ENCODE results near the gene EIF4B.
"Not testable (repeated sequence)": the region's sequence is repeated elsewhere in the genome, so short reads cannot be mapped to it uniquely, and the experiment has no call there.

The EIF4B gene

DNA sequence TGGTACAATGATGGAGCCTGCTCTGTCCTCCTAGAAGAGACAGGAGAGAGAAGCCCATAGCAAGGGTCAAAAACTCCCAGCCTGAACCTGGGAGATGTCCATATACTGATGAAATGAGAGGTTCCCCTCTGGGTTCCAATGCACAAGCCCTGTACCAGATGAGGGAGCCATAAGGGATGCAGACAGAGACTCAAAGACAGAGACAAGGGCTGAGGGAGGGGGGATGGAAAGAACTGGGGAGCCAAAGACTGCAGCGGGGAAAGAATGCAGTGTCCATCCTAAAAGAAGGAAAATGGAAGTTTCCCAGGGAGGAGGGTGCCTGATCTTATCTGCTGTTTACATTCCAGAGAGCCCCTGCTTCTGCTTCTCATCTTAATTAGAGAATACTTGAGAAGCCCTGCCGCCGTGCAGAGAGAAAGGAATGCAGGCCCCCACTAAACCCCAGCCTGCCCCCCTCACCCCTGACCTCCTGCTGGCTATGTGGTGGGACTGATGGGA is 29.6 kb upstream of the EIF4B start:
- no peak overlapping the region for H3K9ac ChIP-seq (ENCODE audit: low read length in 2 of 2)
- H3K27ac ChIP-seq (ENCODE audit: low read length), result no peak overlapping the region
- H3K9me3 ChIP-seq (ENCODE audit: control insufficient read depth in 2 of 2, low read length in 2 of 2), result no peaks in the 10 kb centered on the region
- no peaks in the 10 kb centered on the region for H3K36me3 ChIP-seq (ENCODE audit: control insufficient read depth in 2 of 2, insufficient read depth in 2 of 2, low read length in 2 of 2)
- no peak overlapping the region for H3K4me3 ChIP-seq (ENCODE audit: low read length in 2 of 2)
- peaks cover 0 to 8% of the 10 kb centered on the region in 2 donors for H3K27me3 ChIP-seq (ENCODE audit: control insufficient read depth in 1 of 2, insufficient read depth in 2 of 2, low read length in 2 of 2)
- peaks cover 13% of the 10 kb centered on the region for H3K4me1 ChIP-seq (ENCODE audit: control insufficient read depth, insufficient read depth, low read length)

DNA sequence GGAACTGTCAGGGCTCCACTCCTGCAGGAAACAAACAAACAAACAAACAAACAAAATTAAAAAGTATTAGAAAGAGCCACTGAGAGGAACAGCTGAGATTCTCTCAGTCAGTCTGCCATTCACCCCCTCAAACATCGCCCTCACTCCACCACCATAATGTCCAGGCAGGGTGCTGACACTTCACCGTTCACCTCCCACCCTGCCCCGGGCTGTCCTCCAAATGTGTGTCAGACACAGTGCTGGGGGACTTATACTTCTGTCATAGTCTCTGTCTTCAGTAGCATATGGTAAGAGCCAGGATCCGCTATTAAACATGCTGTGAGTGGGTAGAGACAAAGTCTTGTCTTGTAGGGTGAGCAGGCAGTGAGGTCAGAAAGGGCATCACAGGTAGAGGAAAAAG is 29.1 kb upstream of the EIF4B start:
- Histone ChIP-seq H3K4me1 (ENCODE audit: control insufficient read depth, insufficient read depth, low read length) (peaks cover 13% of the 10 kb centered on the region), H3K36me3 (ENCODE audit: control insufficient read depth in 2 of 2, insufficient read depth in 2 of 2, low read length in 2 of 2) (no peaks in the 10 kb centered on the region), H3K9me3 (ENCODE audit: control insufficient read depth in 2 of 2, low read length in 2 of 2) (no peaks in the 10 kb centered on the region), H3K9ac (ENCODE audit: low read length in 2 of 2) (no peak overlapping the region), H3K27ac (ENCODE audit: low read length) (no peak overlapping the region), H3K27me3 (ENCODE audit: control insufficient read depth in 1 of 2, insufficient read depth in 2 of 2, low read length in 2 of 2) (peaks cover 0 to 8% of the 10 kb centered on the region in 2 donors), H3K4me3 (ENCODE audit: low read length in 2 of 2) (no peak overlapping the region)

DNA sequence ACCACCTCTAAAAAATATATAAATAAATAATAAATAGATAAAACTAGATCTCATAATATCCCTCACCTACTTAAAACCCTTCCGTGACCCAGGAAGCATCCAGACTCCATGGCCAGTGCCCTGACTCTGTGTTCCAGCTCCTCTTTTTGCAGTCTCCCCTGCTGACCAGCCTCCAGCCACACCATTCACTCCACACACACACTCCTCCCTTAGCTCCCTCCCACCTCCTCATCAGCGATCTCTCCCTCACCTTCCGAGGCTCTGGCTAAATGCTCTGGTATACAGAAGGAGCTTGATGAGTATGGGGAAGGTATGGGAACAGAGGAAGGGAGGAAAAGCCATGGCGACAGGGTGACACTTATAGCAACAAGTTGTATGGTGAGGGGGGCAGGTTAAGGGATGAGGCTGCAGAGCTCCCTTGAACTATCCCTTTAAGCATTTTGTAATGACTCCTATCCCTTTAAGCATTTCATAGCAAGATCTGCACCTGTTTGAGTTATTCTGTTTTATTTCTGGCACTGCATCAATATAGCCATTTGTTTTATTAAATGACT is 26.1 kb upstream of the EIF4B start:
- H3K36me3 ChIP-seq (ENCODE audit: control insufficient read depth in 2 of 2, insufficient read depth in 2 of 2, low read length in 2 of 2), result no peaks in the 10 kb centered on the region
- peaks cover 10% of the 10 kb centered on the region for H3K4me1 ChIP-seq (ENCODE audit: control insufficient read depth, insufficient read depth, low read length)
- H3K27ac ChIP-seq (ENCODE audit: low read length), result no peak overlapping the region
- peaks cover 0 to 4% of the 10 kb centered on the region in 2 donors for H3K27me3 ChIP-seq (ENCODE audit: control insufficient read depth in 1 of 2, insufficient read depth in 2 of 2, low read length in 2 of 2)
- H3K4me3 ChIP-seq (ENCODE audit: low read length in 2 of 2), result no peak overlapping the region
- no peaks in the 10 kb centered on the region for H3K9me3 ChIP-seq (ENCODE audit: control insufficient read depth in 2 of 2, low read length in 2 of 2)
- no peak overlapping the region for H3K9ac ChIP-seq (ENCODE audit: low read length in 2 of 2)

- Histone ChIP-seq H3K27ac (ENCODE audit: low read length) (no peak overlapping the region), H3K36me3 (ENCODE audit: control insufficient read depth in 2 of 2, insufficient read depth in 2 of 2, low read length in 2 of 2) (no peaks in the 10 kb centered on the region), H3K27me3 (ENCODE audit: control insufficient read depth in 1 of 2, insufficient read depth in 2 of 2, low read length in 2 of 2) (peaks cover 0 to 4% of the 10 kb centered on the region in 2 donors), H3K4me3 (ENCODE audit: low read length in 2 of 2) (no peak overlapping the region), H3K9me3 (ENCODE audit: control insufficient read depth in 2 of 2, low read length in 2 of 2) (no peaks in the 10 kb centered on the region), H3K9ac (ENCODE audit: low read length in 2 of 2) (peak overlapping the region in 1 of 2 donors; percentile 13), H3K4me1 (ENCODE audit: control insufficient read depth, insufficient read depth, low read length) (peaks cover 6% of the 10 kb centered on the region)
Observed at GRCh38 chr12:52980650-52981423, 25.4 kb upstream of the EIF4B start.

- Histone ChIP-seq H3K27me3 (ENCODE audit: control insufficient read depth in 1 of 2, insufficient read depth in 2 of 2, low read length in 2 of 2) (no peaks in the 10 kb centered on the region), H3K9ac (ENCODE audit: low read length in 2 of 2) (no peak overlapping the region), H3K9me3 (ENCODE audit: control insufficient read depth in 2 of 2, low read length in 2 of 2) (no peaks in the 10 kb centered on the region), H3K4me1 (ENCODE audit: control insufficient read depth, insufficient read depth, low read length) (peaks cover 6% of the 10 kb centered on the region), H3K27ac (ENCODE audit: low read length) (no peak overlapping the region), H3K4me3 (ENCODE audit: low read length in 2 of 2) (no peak overlapping the region), H3K36me3 (ENCODE audit: control insufficient read depth in 2 of 2, insufficient read depth in 2 of 2, low read length in 2 of 2) (no peaks in the 10 kb centered on the region)
Observed at GRCh38 chr12:52984136-52984535, 22.1 kb upstream of the EIF4B start.

DNA sequence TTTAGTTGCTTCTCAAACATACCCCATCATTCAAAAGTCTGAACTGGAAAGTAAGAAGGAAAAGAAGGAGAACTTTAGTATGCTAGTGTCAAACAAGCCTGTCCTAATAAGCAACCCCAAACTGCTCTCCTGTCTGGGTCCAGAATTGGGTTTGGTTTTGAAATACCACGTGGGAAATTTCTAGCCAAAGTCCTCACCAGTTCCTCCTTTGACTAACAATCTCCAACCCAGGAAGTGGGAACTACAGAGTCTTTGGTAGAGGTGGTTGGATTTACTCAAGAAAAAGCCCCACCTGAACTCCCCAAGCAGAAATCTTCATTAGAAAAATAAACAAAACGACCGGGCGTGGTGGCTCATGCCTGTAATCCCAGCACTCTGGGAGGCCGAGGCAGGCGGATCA is 17.4 kb upstream of the EIF4B start:
- Histone ChIP-seq H3K9me3 (ENCODE audit: control insufficient read depth in 2 of 2, low read length in 2 of 2) (no peaks in the 10 kb centered on the region), H3K36me3 (ENCODE audit: control insufficient read depth in 2 of 2, insufficient read depth in 2 of 2, low read length in 2 of 2) (no peaks in the 10 kb centered on the region), H3K4me3 (ENCODE audit: low read length in 2 of 2) (no peak overlapping the region), H3K4me1 (ENCODE audit: control insufficient read depth, insufficient read depth, low read length) (no peaks in the 10 kb centered on the region), H3K27me3 (ENCODE audit: control insufficient read depth in 1 of 2, insufficient read depth in 2 of 2, low read length in 2 of 2) (no peaks in the 10 kb centered on the region), H3K27ac (ENCODE audit: low read length) (no peak overlapping the region), H3K9ac (ENCODE audit: low read length in 2 of 2) (no peak overlapping the region)

DNA sequence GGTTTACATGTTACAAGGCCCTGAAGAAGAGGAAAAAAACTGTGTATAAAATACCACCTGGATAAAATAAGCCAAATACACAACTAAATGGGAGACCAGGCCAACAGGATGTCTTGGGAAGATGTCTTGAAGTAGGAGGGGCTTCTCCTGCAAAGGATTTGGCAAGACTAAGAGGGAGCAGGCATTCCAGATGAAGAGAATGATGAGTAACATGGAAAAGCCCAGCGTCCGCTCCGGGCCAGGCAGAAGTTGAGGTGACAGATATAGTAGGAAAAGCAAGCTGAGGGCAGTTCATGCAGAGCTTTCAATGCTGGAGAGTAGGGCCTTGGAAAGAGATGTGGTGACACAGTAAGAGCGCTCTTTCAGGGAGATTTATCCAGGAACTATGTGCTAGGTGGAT is 16.1 kb upstream of the EIF4B start:
- Histone ChIP-seq H3K9me3 (ENCODE audit: control insufficient read depth in 2 of 2, low read length in 2 of 2) (no peaks in the 10 kb centered on the region), H3K27me3 (ENCODE audit: control insufficient read depth in 1 of 2, insufficient read depth in 2 of 2, low read length in 2 of 2) (no peaks in the 10 kb centered on the region), H3K27ac (ENCODE audit: low read length) (no peak overlapping the region), H3K4me1 (ENCODE audit: control insufficient read depth, insufficient read depth, low read length) (no peaks in the 10 kb centered on the region), H3K9ac (ENCODE audit: low read length in 2 of 2) (no peak overlapping the region), H3K36me3 (ENCODE audit: control insufficient read depth in 2 of 2, insufficient read depth in 2 of 2, low read length in 2 of 2) (no peaks in the 10 kb centered on the region), H3K4me3 (ENCODE audit: low read length in 2 of 2) (no peak overlapping the region)

DNA sequence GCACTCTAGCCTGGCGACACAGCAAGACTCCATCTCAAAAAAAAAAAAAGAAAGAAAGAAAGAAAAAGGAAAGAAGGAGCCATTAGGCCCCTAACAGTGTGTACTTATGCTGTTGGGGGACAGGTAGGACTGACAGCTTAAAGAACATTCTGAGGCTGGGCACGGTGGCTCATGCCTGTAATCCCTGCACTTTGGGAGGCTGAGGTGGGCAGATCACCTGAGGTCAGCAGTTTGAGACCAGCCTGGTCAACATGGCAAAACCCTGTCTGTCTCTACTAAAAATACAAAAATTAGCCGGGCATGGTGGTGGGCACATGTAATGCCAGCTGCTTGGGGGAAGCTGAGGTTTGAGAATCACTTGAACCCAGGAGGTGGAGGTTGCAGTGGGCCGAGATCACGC is 14.0 kb upstream of the EIF4B start:
- not testable (repeated sequence) for H3K27ac ChIP-seq (ENCODE audit: low read length); H3K4me3 ChIP-seq (ENCODE audit: low read length in 2 of 2); H3K36me3 ChIP-seq (ENCODE audit: control insufficient read depth in 2 of 2, insufficient read depth in 2 of 2, low read length in 2 of 2); H3K4me1 ChIP-seq (ENCODE audit: control insufficient read depth, insufficient read depth, low read length); H3K9ac ChIP-seq (ENCODE audit: low read length in 2 of 2); H3K27me3 ChIP-seq (ENCODE audit: control insufficient read depth in 1 of 2, insufficient read depth in 2 of 2, low read length in 2 of 2); H3K9me3 ChIP-seq (ENCODE audit: control insufficient read depth in 2 of 2, low read length in 2 of 2)

DNA sequence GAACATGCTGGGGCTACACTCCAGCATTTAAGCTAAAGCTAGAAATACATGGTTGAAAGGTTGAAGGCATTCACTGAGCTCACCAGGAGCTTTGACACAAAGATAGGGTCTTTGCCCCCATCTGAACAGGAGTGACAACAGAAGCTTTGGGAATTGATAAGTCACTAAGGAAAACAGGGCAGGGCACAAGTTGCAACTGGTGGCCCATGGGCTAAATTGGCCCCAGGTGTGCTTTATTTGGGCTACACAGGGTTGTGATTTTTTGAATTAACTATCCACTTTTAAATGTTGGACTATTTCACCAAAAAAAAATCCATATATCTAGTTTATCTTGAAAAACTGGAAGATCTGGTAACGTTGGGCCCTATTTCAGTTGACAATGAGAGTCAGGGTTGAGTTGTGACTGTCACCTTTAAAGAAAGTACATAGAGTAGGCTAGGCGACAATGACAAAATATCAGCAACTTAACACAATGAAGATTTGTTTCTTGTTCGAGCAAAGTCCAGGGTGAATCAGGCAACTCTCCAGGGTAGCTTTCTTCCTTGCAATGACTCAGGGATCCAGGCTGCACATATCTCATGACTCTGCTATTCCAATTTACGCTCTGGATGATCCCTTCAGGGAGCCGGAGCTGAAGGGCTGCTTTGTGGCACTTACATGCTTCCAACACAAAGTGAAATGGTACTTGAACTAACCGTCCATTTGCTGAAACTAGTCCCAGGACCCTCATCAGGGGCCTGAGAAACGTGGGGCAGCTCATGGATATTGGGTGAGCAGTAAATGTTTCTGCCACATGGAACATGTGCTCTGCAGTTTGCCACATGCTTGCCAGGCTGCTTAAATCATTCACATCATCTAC is 13.3 kb upstream of the EIF4B start:
- Histone ChIP-seq H3K9ac (ENCODE audit: low read length in 2 of 2) (no peak overlapping the region), H3K4me3 (ENCODE audit: low read length in 2 of 2) (no peak overlapping the region), H3K27ac (ENCODE audit: low read length) (no peak overlapping the region), H3K27me3 (ENCODE audit: control insufficient read depth in 1 of 2, insufficient read depth in 2 of 2, low read length in 2 of 2) (no peaks in the 10 kb centered on the region), H3K4me1 (ENCODE audit: control insufficient read depth, insufficient read depth, low read length) (no peaks in the 10 kb centered on the region), H3K36me3 (ENCODE audit: control insufficient read depth in 2 of 2, insufficient read depth in 2 of 2, low read length in 2 of 2) (no peaks in the 10 kb centered on the region), H3K9me3 (ENCODE audit: control insufficient read depth in 2 of 2, low read length in 2 of 2) (no peaks in the 10 kb centered on the region)

DNA sequence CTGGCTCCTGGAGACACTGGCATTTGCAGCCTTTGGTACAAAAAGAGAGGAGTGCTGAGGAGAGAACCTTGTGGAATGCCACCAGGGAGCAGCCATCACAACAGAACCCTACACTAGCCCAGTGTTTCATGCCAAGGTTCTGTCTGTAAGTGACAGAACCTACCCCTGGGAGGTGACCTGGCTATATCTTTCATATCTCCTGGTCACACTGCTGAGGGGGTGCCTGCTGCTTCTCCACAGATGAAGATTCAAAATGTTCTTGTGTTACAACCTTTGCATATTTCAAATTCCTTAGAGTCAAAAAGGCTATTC is 12.7 kb upstream of the EIF4B start:
- H3K27me3 ChIP-seq (ENCODE audit: control insufficient read depth in 1 of 2, insufficient read depth in 2 of 2, low read length in 2 of 2), result no peaks in the 10 kb centered on the region
- no peaks in the 10 kb centered on the region for H3K36me3 ChIP-seq (ENCODE audit: control insufficient read depth in 2 of 2, insufficient read depth in 2 of 2, low read length in 2 of 2)
- no peak overlapping the region for H3K9ac ChIP-seq (ENCODE audit: low read length in 2 of 2)
- no peak overlapping the region for H3K27ac ChIP-seq (ENCODE audit: low read length)
- H3K4me1 ChIP-seq (ENCODE audit: control insufficient read depth, insufficient read depth, low read length), result no peaks in the 10 kb centered on the region
- H3K4me3 ChIP-seq (ENCODE audit: low read length in 2 of 2), result no peak overlapping the region
- no peaks in the 10 kb centered on the region for H3K9me3 ChIP-seq (ENCODE audit: control insufficient read depth in 2 of 2, low read length in 2 of 2)
